Naive thymus-derived CD4-positive, alpha-beta T cell (primary cell): Measurements from ENCODE around the gene AP2A2. TPM values are rescaled to one million over a fixed set of nuclear protein-coding genes. Genes with fewer than 3 reads are reported as not detected.

ENCODE experiments used
- ATAC-seq: fragments of 150-1000 bp; cut with Tn5 transposase; 2 replicates; pipeline ENCODE4 v1.10.0; 2021; ENCODE audit warnings: mild to moderate bottlenecking, moderate library complexity
- CTCF ChIA-PET: fragments of 350-600 bp; sonication (Branson Sonifier 250); formaldehyde crosslinking; loops from one replicate; lab custom pipeline; 2021; ENCODE audit warnings: antibody characterized with exemption; lab: Charles Lee
- POLR2A ChIA-PET: fragments of 350-600 bp; sonication (Branson Sonifier 250); formaldehyde crosslinking; loops from one replicate; lab custom pipeline; 2021; ENCODE audit warnings: antibody characterized with exemption, inconsistent platforms; lab: Charles Lee
- DNase-seq, 9 donors: peaks; one replicate each; pipeline versions ENCODE4 v3.0.0 to v3.0.0-alpha.2; 2020 to 2022; ENCODE audit warnings: mixed read lengths in 1 of 9
- H3K27ac ChIP-seq: one replicate; pipeline ENCODE4 v1.7.0; 2013; ENCODE audit warnings: mild to moderate bottlenecking, low read depth, low read length, moderate library complexity
- H3K27me3 ChIP-seq, 2 donors: one replicate each; pipeline ENCODE4 v1.7.0; 2013; ENCODE audit warnings: low read length in 2 of 2, mild to moderate bottlenecking in 2 of 2, moderate library complexity in 2 of 2; ENCODE audit not compliant: control insufficient read depth in 2 of 2, insufficient read depth in 2 of 2
- H3K36me3 ChIP-seq, 3 experiments: 1 replicate in 2 of 3; 2 replicates in 1 of 3; pipeline ENCODE4 v1.7.0; 2013; ENCODE audit warnings: low read length in 3 of 3, mild to moderate bottlenecking in 3 of 3, moderate library complexity in 1 of 3; ENCODE audit not compliant: insufficient read depth in 3 of 3, control insufficient read depth in 2 of 3
- H3K4me1 ChIP-seq, 2 donors: one replicate each; pipeline ENCODE4 v1.7.0; 2013; ENCODE audit warnings: low read length in 2 of 2, mild to moderate bottlenecking in 2 of 2, moderate library complexity in 1 of 2; ENCODE audit not compliant: control insufficient read depth in 2 of 2, insufficient read depth in 2 of 2
- H3K4me3 ChIP-seq: 2 replicates; pipeline ENCODE4 v1.7.0; 2013; ENCODE audit warnings: mild to moderate bottlenecking, low read length
- H3K9me3 ChIP-seq, 3 experiments: 1 replicate in 2 of 3; 2 replicates in 1 of 3; pipeline ENCODE4 v1.7.0; 2013; ENCODE audit warnings: low read length in 3 of 3; ENCODE audit not compliant: control insufficient read depth in 2 of 3
- H3K27ac Mint-ChIP-seq, 9 donors: one replicate each; pipeline ENCODE4 v1.8.0; 2020 to 2022; ENCODE audit warnings: mixed read lengths in 9 of 9, mild to moderate bottlenecking in 8 of 9, moderate library complexity in 5 of 9, inconsistent platforms in 2 of 9
- H3K27me3 Mint-ChIP-seq, 5 donors: one replicate each; pipeline ENCODE4 v1.8.0; 2021 to 2022; ENCODE audit warnings: mixed read lengths in 5 of 5, mild to moderate bottlenecking in 1 of 5
- H3K36me3 Mint-ChIP-seq, 5 donors: one replicate each; pipeline ENCODE4 v1.8.0; 2020 to 2022; ENCODE audit warnings: mixed read lengths in 5 of 5, mild to moderate bottlenecking in 3 of 5, inconsistent platforms in 1 of 5
- H3K4me1 Mint-ChIP-seq, 7 donors: one replicate each; pipeline ENCODE4 v1.8.0; 2020 to 2022; ENCODE audit warnings: mixed read lengths in 7 of 7, mild to moderate bottlenecking in 3 of 7, inconsistent platforms in 1 of 7
- H3K4me3 Mint-ChIP-seq, 10 donors: one replicate each; pipeline ENCODE4 v1.8.0; 2020 to 2022; ENCODE audit warnings: mild to moderate bottlenecking in 10 of 10, mixed read lengths in 10 of 10, moderate library complexity in 6 of 10, inconsistent platforms in 2 of 10
- H3K9me3 Mint-ChIP-seq, 11 donors: one replicate each; pipeline ENCODE4 v1.8.0; 2020 to 2022; ENCODE audit warnings: mixed read lengths in 11 of 11, mild to moderate bottlenecking in 4 of 11, inconsistent platforms in 1 of 11, moderate library complexity in 1 of 11
- intact Hi-C, 2 donors: fragments of 100-400 bp; cut with micrococcal nuclease; formaldehyde crosslinking; loops; one replicate each; pipeline ENCODE4 v1.15.1; 2023
- polyA plus RNA-seq, 2 donors: library from polyadenylated mRNA; unstranded; fragments of 300-500 nt; fragmentation: Illumina TruSeq; gene quantifications; one replicate each; pipeline ENCODE4 v1.2.3, GENCODE V29; 2021
- total RNA-seq, 6 experiments: library from RNA in 5 of 6; stranded (reverse) in 5 of 6; gene quantifications; 1 replicate in 5 of 6; 2 replicates in 1 of 6; pipeline ENCODE4 v1.2.3 and lab custom pipeline; 2021 to 2026

AP2A2 gene
- total and polyA plus RNA-seq, 7 experiments from 2014 or later = 8.7 to 93.3 (median 79.3) TPM

DNA sequence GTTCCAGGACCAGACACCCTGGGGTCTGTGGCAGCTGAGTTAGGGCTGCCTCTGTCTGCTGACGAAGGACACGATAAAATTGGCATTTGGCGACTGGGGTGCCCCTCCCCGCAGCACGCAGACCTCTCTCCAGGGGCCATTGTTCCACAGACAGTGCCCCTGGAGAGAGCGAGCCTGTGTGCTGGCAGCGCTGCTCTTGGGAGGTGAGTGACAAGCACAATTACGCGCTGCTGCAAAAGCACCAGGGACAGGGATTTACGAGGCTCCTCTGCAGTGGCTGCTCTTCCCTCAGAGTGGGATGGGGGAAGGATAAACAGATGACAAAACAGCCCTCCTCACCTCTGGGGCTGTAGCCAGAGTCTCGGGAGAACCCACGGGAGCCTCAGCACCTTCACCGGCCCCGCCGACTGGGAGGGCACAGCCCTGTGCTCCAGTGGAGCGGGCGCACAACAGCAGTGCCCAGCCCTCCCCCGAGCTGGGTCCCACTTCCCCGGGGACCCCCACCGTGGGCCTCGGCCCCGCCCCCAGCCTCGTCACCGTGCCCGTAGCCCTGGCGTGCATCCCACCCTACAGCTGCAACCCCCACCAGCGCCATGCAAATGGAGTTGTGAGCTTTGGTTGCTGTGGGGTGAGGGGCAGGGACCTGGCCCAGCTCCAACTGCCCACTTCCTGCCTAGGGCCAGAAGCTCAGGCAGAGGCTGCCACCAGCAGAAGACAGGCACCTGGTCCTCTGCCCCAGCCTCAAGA lies 34.7 kb upstream of the AP2A2 start:
- DNase-seq (no peak), ATAC-seq (no peak)
- Mint-ChIP-seq H3K4me3 (no peak overlapping the region), H3K9me3 (no peaks in the 10 kb centered on the region), H3K4me1 (peaks cover 0 to 2% (median 0%) of the 10 kb centered on the region in 7 donors), H3K27me3 (no peaks in the 10 kb centered on the region), H3K36me3 (peaks cover 0 to 8% (median 4%) of the 10 kb centered on the region in 5 donors), H3K27ac (no peak overlapping the region)
- intact Hi-C loops = no loop called here
- H3K36me3 ChIP-seq = peaks cover 0 to 27% (median 0%) of the 10 kb centered on the region in 3 experiments
- no peak overlapping the region for H3K27ac ChIP-seq
- no peaks in the 10 kb centered on the region for H3K9me3 ChIP-seq
- POLR2A ChIA-PET = interaction anchor here (0.6 kb wide), 1 partner anchor 80 kb away, joined by 3 read pairs; no protein-coding TSS in a partner anchor
- CTCF ChIA-PET = no interaction called here
- no peaks in the 10 kb centered on the region for H3K27me3 ChIP-seq
- no peaks in the 10 kb centered on the region for H3K4me1 ChIP-seq
- no peak overlapping the region for H3K4me3 ChIP-seq

DNA sequence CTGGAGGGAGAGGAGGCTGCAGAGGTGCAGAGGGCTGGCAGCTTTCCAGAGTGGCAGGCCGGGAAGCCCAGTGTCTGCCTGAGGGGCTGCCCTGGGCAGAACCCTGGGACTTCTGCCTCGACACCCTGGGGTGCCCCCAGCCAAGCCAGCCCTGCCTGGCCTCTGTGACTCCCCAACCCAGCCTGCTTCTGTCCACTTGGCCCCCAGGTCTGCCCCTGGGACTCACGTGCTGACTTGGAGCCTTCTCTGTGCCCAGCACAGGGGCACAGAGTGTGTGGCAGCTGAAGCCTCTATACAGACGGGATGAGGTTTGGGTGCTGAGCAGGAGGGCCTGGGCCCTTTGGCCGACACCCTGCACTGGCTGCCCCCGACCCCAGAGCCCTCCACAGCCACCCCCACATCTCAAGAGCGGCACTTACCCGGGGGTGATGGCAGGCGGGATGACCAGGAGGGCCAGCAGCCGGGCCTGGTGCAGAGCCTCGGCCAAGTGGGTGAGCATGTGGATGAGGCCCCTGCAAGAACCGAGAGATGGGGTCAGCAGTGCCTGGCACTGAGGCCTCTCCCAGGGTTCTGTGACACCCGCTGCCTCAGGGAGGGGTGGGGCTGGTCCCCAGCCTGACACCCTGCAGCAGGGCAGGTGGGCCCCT lies 32.5 kb upstream of the AP2A2 start:
- H3K4me3 Mint-ChIP-seq = no peak overlapping the region
- no peak overlapping the region for H3K27ac ChIP-seq
- no peak overlapping the region for H3K27ac Mint-ChIP-seq

DNA sequence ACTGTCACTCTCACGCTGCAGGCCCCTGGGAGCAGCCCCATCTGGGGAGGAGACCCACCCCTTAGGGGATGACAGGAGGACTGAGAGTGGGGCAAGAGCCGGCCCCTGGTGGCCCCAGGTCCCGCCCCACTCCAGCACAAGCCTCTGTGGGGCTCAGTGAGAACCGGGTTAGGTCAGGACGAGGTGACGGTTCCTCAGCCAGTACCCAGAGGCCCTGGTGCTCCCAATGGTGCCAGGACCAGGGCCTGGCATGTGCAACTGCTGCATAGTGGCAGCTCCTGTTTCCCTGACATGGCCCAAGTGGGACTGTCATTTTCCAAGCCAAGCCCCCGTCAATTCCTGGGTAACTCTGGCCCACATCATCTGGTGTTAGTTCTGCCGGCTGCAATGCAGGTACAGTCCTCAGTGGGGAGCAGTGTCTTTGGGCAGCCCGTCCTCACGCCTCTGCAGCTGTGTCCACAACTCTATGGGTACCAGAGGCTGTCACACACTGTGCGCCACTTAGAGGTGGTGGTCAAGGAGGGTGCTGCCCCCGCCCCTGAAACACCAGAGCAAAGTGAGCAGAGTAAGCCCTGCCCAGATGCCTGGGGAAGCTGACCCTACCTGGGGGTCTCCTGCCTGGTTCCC lies 31.0 kb upstream of the AP2A2 start:
- DNase-seq (no peak), ATAC-seq (no peak)
- Mint-ChIP-seq H3K9me3 (no peaks in the 10 kb centered on the region), H3K4me3 (no peak overlapping the region), H3K36me3 (no peaks in the 10 kb centered on the region), H3K27ac (no peak overlapping the region), H3K27me3 (no peaks in the 10 kb centered on the region), H3K4me1 (peaks cover 0 to 4% (median 0%) of the 10 kb centered on the region in 7 donors)
- no peaks in the 10 kb centered on the region for H3K4me1 ChIP-seq
- no peaks in the 10 kb centered on the region for H3K9me3 ChIP-seq
- intact Hi-C loops = no loop called here
- no peak overlapping the region for H3K27ac ChIP-seq
- H3K36me3 ChIP-seq = peaks cover 0 to 22% (median 0%) of the 10 kb centered on the region in 3 experiments
- H3K4me3 ChIP-seq = no peak overlapping the region
- no peaks in the 10 kb centered on the region for H3K27me3 ChIP-seq
- CTCF ChIA-PET = no interaction called here
- POLR2A ChIA-PET = no interaction called here

More for the DNA sequence above, 32.5 kb upstream of the AP2A2 start:
- DNase-seq = no peak
- no peaks in the 10 kb centered on the region for H3K9me3 ChIP-seq
- H3K4me1 ChIP-seq = no peaks in the 10 kb centered on the region
- no peak for ATAC-seq
- intact Hi-C loops = no loop called here
- no peaks in the 10 kb centered on the region for H3K36me3 Mint-ChIP-seq
- H3K9me3 Mint-ChIP-seq = no peaks in the 10 kb centered on the region
- H3K27me3 Mint-ChIP-seq = no peaks in the 10 kb centered on the region
- ChIA-PET POLR2A (no interaction called here), CTCF (no interaction called here)
- H3K4me1 Mint-ChIP-seq = peaks cover 0 to 4% (median 0%) of the 10 kb centered on the region in 7 donors
- peaks cover 0 to 15% (median 0%) of the 10 kb centered on the region in 3 experiments for H3K36me3 ChIP-seq
- no peaks in the 10 kb centered on the region for H3K27me3 ChIP-seq
- H3K4me3 ChIP-seq = no peak overlapping the region

- Histone ChIP-seq H3K27me3 (no peaks in the 10 kb centered on the region), H3K4me3 (no peak overlapping the region), H3K36me3 (peaks cover 0 to 30% (median 2%) of the 10 kb centered on the region in 3 experiments), H3K9me3 (no peaks in the 10 kb centered on the region), H3K27ac (no peak overlapping the region), H3K4me1 (no peaks in the 10 kb centered on the region)
- DNase-seq (no peak), ATAC-seq (no peak)
- Mint-ChIP-seq H3K36me3 (peaks cover 0 to 3% (median 0%) of the 10 kb centered on the region in 5 donors), H3K9me3 (no peaks in the 10 kb centered on the region), H3K4me3 (no peak overlapping the region), H3K27ac (no peak overlapping the region), H3K27me3 (no peaks in the 10 kb centered on the region), H3K4me1 (peaks cover 0 to 4% (median 0%) of the 10 kb centered on the region in 7 donors)
- intact Hi-C loops = no loop called here
- ChIA-PET POLR2A (no interaction called here), CTCF (interaction anchor here (0.6 kb wide), 1 partner anchor 34 kb away, joined by 3 read pairs; no protein-coding TSS in a partner anchor)
Measured at GRCh38 chr11:895331-896110, 30.1 kb upstream of the AP2A2 start.

DNA sequence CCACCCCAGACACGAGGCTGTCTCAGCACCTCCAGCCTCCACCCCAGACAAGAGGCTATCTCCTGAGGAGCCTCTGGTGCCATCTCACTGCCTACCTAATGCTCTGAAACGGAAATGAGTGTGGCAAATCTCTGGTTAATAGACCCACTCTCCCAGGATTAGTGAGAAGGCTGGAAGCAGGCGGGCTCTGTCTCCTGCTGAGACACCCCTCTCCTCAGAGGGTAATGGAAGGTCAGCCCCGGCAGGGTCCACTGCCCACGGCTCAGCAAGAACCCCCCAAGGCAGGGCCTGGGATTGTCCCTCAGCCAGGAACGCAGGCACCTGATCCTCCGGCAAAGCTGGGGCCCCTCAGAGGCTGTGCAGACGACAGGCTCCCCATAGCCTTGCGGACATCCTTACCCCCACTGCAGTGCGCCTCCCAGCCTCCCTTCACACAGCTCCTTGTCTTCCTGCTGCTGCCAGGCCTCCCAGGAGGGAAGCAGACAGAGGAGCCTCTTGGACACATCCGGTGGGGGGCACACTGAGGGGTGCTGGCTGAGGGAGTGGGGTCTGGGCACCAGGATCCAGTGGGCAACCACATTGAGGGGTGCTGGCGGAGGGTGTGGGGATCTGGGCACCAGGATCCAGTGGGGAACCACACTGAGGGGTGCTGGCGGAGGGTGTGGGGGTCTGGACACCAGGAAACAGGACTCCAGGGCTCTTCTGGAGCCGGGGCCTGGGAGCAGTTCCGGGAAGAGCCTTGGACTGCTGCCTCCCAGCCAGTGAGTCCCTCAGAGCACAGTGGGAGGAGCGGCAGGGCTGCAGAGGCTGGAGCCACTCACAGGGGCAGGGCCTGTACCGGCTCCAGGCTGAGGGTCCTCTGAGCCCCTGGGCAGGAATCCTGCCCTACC lies 28.2 kb upstream of the AP2A2 start:
- ChIA-PET POLR2A (no interaction called here), CTCF (no interaction called here)
- H3K4me1 Mint-ChIP-seq = peaks cover 0 to 7% (median 0%) of the 10 kb centered on the region in 7 donors
- no peaks in the 10 kb centered on the region for H3K9me3 Mint-ChIP-seq
- H3K27me3 Mint-ChIP-seq = no peaks in the 10 kb centered on the region
- no peak overlapping the region for H3K4me3 Mint-ChIP-seq
- no peak for DNase-seq
- intact Hi-C loops = no loop called here
- H3K4me1 ChIP-seq = no peaks in the 10 kb centered on the region
- H3K36me3 Mint-ChIP-seq = peaks cover 4 to 17% (median 5%) of the 10 kb centered on the region in 5 donors
- H3K9me3 ChIP-seq = no peaks in the 10 kb centered on the region
- peak overlapping the region in 1 of 9 donors; percentile 36 for H3K27ac Mint-ChIP-seq
- no peak overlapping the region for H3K27ac ChIP-seq
- H3K36me3 ChIP-seq = peaks cover 0 to 50% (median 17%) of the 10 kb centered on the region in 3 experiments
- no peaks in the 10 kb centered on the region for H3K27me3 ChIP-seq
- ATAC-seq = no peak
- no peak overlapping the region for H3K4me3 ChIP-seq
